Measurements from ENCODE around the gene CAMTA1.

DNA sequence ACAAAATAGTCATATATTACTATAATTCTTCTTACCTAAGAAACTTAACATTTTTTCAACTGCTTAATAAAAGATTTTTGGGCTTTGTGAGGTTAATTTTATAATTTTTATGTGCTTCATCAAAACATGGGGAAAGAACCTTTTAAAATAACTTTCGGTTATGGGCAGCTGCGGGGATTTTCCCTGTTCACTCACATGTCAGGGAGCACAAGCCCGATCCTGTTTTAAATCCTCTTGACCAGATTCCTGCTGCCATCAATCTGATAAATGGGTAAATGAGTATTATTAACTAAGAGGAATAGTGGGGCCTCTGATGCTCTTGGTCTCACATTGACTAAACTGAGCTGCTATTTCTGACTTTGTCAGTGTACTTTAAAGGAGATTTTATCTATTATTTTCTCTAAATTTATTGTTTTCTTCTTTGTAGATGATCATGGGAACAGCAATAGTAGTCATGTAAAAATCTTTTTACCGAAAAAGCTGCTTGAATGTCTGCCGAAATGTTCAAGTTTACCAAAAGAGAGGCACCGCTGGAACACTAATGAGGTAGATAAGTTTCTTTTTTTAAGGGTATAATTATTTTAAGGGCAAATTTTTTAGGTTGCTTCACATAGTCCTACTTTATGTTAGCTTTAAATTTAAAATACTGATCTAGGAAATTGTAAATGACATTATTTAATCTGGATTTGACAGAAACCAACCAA lies 39.6 kb downstream of the CAMTA1 start:
- TF ChIP-seq, protein P1, sequence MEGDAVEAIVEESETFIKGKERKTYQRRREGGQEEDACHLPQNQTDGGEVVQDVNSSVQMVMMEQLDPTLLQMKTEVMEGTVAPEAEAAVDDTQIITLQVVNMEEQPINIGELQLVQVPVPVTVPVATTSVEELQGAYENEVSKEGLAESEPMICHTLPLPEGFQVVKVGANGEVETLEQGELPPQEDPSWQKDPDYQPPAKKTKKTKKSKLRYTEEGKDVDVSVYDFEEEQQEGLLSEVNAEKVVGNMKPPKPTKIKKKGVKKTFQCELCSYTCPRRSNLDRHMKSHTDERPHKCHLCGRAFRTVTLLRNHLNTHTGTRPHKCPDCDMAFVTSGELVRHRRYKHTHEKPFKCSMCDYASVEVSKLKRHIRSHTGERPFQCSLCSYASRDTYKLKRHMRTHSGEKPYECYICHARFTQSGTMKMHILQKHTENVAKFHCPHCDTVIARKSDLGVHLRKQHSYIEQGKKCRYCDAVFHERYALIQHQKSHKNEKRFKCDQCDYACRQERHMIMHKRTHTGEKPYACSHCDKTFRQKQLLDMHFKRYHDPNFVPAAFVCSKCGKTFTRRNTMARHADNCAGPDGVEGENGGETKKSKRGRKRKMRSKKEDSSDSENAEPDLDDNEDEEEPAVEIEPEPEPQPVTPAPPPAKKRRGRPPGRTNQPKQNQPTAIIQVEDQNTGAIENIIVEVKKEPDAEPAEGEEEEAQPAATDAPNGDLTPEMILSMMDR (IDR thresholded peaks at IDR 0.05; ENCODE audit: insufficient read depth, low read length, poor library complexity, severe bottlenecking), result no peak
- no peak for TF ChIP-seq EZH2phosphoT487 (conservative IDR thresholded peaks at IDR 0.05; ENCODE audit: low read length)

Data from SU-DHL-6 (cell line).